HEK293T (cell line): ENCODE results near the gene MYL10.

Experiments
- CTCF ChIA-PET: fragments of 350-600 bp; formaldehyde crosslinking; extraction: SDS; loops from one replicate; lab custom pipeline; 2021; ENCODE audit warnings: antibody characterized with exemption, inconsistent platforms; lab: Yijun Ruan, JAX
- POLR2A ChIA-PET: fragments of 350-600 bp; formaldehyde crosslinking; extraction: SDS; loops from one replicate; lab custom pipeline; 2020; ENCODE audit warnings: antibody characterized with exemption, inconsistent platforms; lab: Yijun Ruan, JAX
- DNase-seq: peaks from one replicate; pipeline ENCODE4 v3.0.0; 2012; ENCODE audit warnings: mixed read lengths; ENCODE audit errors: extremely low spot score
- ARNT ChIP-seq: fragments of 450-650 bp; IDR thresholded peaks from 2 replicates; pipeline ENCODE4 v1.6.1; 2017; ENCODE audit warnings: mild to moderate bottlenecking
- BHLHE40 ChIP-seq: fragments of 450-650 bp; IDR thresholded peaks from 2 replicates; pipeline ENCODE4 v1.6.1; 2016; ENCODE audit warnings: mild to moderate bottlenecking, moderate library complexity, borderline replicate concordance
- CTBP1 ChIP-seq: fragments of 450-650 bp; IDR thresholded peaks from 2 replicates; pipeline ENCODE4 v1.6.1; 2016; ENCODE audit warnings: borderline replicate concordance
- ELF4 ChIP-seq: fragments of 450-650 bp; IDR thresholded peaks from 2 replicates; pipeline ENCODE4 v1.6.1; 2017; ENCODE audit warnings: antibody characterized with exemption
- FOXA1 ChIP-seq: fragments of 450-650 bp; IDR thresholded peaks from 2 replicates; pipeline ENCODE4 v1.6.1; 2016; ENCODE audit warnings: mild to moderate bottlenecking
- FOXK2 ChIP-seq: fragments of 450-650 bp; IDR thresholded peaks from 2 replicates; pipeline ENCODE4 v1.6.1; 2016; ENCODE audit warnings: mild to moderate bottlenecking
- FOXM1 ChIP-seq: fragments of 450-650 bp; IDR thresholded peaks from 2 replicates; pipeline ENCODE4 v1.6.1; 2017; ENCODE audit warnings: mild to moderate bottlenecking, borderline replicate concordance
- HDGF ChIP-seq: fragments of 450-650 bp; IDR thresholded peaks from 2 replicates; pipeline ENCODE4 v1.6.1; 2017; ENCODE audit warnings: antibody characterized with exemption, borderline replicate concordance
- L3MBTL2 ChIP-seq: fragments of 450-650 bp; conservative IDR thresholded peaks from 2 replicates; pipeline ENCODE4 v1.6.1; 2016; ENCODE audit warnings: mild to moderate bottlenecking
- LEF1 ChIP-seq: fragments of 450-650 bp; IDR thresholded peaks from 2 replicates; pipeline ENCODE4 v1.6.1; 2017; ENCODE audit warnings: mild to moderate bottlenecking, borderline replicate concordance
- NFRKB ChIP-seq: fragments of 450-650 bp; IDR thresholded peaks from 2 replicates; pipeline ENCODE4 v1.6.1; 2016; ENCODE audit warnings: mild to moderate bottlenecking, moderate library complexity
- SP1 ChIP-seq: fragments of 450-650 bp; IDR thresholded peaks from 2 replicates; pipeline ENCODE4 v1.6.1; 2017
- SUZ12 ChIP-seq: fragments of 450-650 bp; IDR thresholded peaks from 2 replicates; pipeline ENCODE4 v1.6.1; 2016; ENCODE audit warnings: mild to moderate bottlenecking
- TARDBP ChIP-seq: fragments of 450-650 bp; IDR thresholded peaks from 2 replicates; pipeline ENCODE4 v1.6.1; 2016
- ZNF384 ChIP-seq: fragments of 450-650 bp; IDR thresholded peaks from 2 replicates; pipeline ENCODE4 v1.6.1; 2016
- TF ChIP-seq, protein P1 (sequence below): fragments of 450-650 bp; IDR thresholded peaks from 2 replicates; pipeline ENCODE4 v1.6.1; 2016

Gene MYL10

DNA sequence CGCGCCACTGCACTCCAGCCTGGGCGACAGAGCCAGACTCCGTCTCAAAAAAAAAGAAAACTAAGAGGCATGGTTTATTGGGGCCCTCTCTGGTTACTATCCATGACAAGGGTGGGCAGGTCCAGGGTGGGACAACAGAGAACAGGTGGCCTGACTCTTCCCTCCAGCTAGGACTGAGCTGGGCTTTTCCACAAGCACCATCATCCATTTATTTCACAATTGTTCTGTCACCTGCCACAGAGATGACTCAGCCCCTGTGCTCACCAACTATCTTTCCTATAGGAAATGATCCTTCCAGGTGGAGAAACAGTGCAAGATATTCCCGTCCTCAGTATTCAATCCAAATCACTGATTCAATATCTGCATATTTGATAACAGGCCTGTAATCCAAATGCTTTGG lies 44.9 kb upstream of the MYL10 start:
- TF ChIP-seq CTBP1 (no peak), HDGF (no peak), NFRKB (no peak), ZNF384 (no peak), FOXM1 (no peak), FOXA1 (no peak), ELF4 (no peak), SP1 (no peak), ARNT (no peak), LEF1 (no peak), FOXK2 (no peak), TARDBP (no peak), BHLHE40 (no peak), L3MBTL2 (no peak), SUZ12 (no peak)
- TF ChIP-seq, protein P1, sequence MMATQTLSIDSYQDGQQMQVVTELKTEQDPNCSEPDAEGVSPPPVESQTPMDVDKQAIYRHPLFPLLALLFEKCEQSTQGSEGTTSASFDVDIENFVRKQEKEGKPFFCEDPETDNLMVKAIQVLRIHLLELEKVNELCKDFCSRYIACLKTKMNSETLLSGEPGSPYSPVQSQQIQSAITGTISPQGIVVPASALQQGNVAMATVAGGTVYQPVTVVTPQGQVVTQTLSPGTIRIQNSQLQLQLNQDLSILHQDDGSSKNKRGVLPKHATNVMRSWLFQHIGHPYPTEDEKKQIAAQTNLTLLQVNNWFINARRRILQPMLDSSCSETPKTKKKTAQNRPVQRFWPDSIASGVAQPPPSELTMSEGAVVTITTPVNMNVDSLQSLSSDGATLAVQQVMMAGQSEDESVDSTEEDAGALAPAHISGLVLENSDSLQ = no peak
- POLR2A ChIA-PET = no interaction called here
- DNase-seq = no peak
- CTCF ChIA-PET = no interaction called here

- TF ChIP-seq LEF1 (no peak), ARNT (no peak), TARDBP (no peak)
- DNase-seq = no peak
- ChIA-PET CTCF (no interaction called here), POLR2A (no interaction called here)
These were observed 44.2 kb upstream of the MYL10 start for GRCh38 chr7:101673315-101673714.

DNA sequence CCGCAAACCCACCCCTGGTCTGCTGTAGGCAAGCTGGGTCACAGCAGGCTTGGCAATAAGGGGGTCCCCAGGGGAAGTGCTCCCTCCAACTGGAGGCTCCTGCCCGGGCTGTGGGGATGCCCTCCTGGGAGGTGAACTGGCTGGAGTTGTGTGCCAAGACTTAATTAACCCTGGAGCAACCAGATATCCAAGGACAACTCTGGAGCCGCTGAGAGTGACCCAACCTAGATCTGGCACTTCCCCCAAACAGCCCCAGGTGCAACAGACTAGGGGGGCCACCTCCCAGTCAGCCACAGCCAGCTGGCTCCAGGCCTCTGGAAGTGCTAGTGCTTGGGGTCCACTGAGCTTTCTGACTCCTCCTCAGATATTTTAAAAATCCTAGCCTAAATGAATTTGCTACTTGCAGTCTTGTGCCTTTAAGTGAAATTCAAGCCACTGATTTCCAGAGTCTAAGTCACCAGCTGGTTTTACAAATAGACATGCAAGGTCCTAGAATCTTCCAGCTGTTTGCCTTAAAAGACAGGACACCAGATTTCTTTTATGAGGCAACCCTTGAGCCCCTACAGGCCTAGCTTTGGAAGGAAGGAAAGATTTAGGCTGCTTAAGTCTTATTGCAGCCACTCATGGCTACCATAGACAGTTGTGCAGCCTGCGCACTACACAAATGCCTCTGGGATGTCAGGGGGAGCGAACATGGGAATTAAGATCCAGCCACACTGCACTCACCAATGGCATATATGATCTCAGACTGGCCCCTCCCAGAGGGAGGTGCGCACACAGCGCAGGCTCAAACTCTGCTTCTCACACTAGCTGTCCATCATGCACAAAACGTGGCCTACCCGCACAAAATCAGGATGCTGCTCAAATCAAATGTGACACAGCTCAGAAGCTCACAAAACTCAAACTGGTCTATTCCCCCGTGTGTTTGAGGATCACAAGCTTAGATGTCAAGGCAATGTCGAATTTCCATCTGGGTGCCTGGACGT lies 42.6 kb upstream of the MYL10 start:
- CTCF ChIA-PET = interaction anchor here (0.9 kb wide), 1 partner anchor 17 kb away, joined by 3 read pairs; no protein-coding TSS in a partner anchor
- POLR2A ChIA-PET = no interaction called here
- no peak for DNase-seq
- TF ChIP-seq, protein P1 = no peak
- TF ChIP-seq ZNF384 (no peak), ELF4 (no peak), SUZ12 (no peak), HDGF (no peak), NFRKB (no peak), ARNT (no peak), FOXM1 (no peak), LEF1 (no peak), TARDBP (no peak), FOXA1 (no peak), FOXK2 (no peak), BHLHE40 (no peak), L3MBTL2 (no peak), SP1 (no peak), CTBP1 (no peak)

DNA sequence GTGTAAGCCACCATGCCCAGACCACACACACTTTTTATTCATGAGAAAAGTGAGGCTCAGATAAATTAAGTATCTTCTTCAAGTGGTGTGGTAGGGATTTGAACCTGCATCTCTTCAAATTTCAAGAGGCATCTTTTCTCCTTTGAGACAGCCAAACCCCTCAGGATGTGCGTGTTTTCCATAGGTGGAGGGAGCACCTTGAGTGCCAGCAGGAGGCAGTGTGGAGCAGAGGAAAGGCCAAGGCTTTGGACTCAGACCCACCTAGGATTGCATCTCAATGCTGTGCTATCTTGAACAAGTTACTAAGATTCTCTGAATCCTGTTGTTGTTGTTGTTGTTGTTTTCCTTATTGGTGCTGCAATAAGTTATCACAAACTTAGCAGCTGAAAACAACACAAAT lies 40.2 kb upstream of the MYL10 start:
- CTCF ChIA-PET = no interaction called here
- TF ChIP-seq SP1 (no peak), ARNT (no peak), ELF4 (no peak), FOXM1 (no peak), ZNF384 (no peak), CTBP1 (no peak), BHLHE40 (no peak), L3MBTL2 (no peak), HDGF (no peak), LEF1 (no peak), FOXA1 (no peak), FOXK2 (no peak), SUZ12 (no peak), NFRKB (no peak), TARDBP (no peak)
- TF ChIP-seq, protein P1 = no peak
- DNase-seq = no peak
- POLR2A ChIA-PET = no interaction called here

DNA sequence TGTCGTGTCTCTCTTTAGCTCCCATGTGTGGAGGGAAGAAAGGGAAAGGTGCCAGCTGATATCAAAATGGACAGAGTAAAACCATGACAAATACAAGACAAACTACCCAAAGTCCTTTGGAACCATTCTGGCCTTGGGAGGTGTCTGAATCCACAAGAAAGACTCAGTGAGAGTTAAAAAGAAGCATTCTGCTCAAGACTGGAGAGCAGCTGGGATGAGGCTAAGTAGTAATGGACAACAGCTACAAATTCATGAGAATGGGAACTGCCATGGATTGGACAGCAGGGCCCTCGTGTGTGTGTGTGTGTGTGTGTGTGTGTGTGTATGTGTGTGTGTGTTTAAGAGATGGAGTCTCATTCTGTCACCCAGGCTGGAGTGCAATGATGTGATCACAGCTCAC lies 39.6 kb upstream of the MYL10 start:
- ChIA-PET POLR2A (no interaction called here), CTCF (no interaction called here)
- TF ChIP-seq ARNT (no peak), FOXA1 (no peak)
- DNase-seq = no peak

DNA sequence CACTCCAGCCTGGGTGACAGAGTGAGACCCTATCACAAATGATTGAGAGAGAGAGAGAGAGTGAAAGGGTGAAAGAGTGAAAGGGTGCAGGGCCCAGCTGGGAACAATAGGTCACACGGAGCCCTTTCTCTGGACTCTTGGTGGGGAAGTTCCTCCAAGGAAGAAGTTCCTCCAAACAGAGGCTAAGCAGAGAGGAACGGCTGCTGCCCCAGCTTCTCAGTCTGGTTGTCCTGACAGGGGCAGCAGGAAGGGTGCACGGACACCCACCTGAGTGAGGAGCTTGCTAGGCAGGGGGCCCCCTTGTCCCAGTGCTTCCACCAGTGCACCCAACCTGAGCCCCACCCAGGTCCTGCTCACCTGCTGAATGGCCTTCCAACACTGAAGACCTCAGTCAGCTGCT lies 38.8 kb upstream of the MYL10 start:
- no peak for DNase-seq
- no peak for TF ChIP-seq NFRKB
- TF ChIP-seq ARNT = no peak
- TF ChIP-seq SP1 = no peak
- TF ChIP-seq FOXK2 = no peak
- no peak for TF ChIP-seq SUZ12
- no peak for TF ChIP-seq FOXM1
- TF ChIP-seq, protein P1 = no peak
- no peak for TF ChIP-seq ELF4
- no peak for TF ChIP-seq LEF1
- TF ChIP-seq HDGF = no peak
- no peak for TF ChIP-seq CTBP1
- TF ChIP-seq FOXA1 = no peak
- no peak for TF ChIP-seq BHLHE40
- TF ChIP-seq TARDBP = no peak
- no peak for TF ChIP-seq ZNF384
- TF ChIP-seq L3MBTL2 = no peak

More for the DNA sequence above, 38.8 kb upstream of the MYL10 start:
- ChIA-PET POLR2A (no interaction called here), CTCF (interaction anchor here (1.0 kb wide), 1 partner anchor 13 kb away, joined by 5 read pairs; no protein-coding TSS in a partner anchor)
